Epithelial cell of esophagus (primary cell): ENCODE data around the gene AP2A2.

ENCODE experiments used
- DNase-seq: peaks from one replicate; pipeline ENCODE4 v3.0.0; 2010; ENCODE audit warnings: low read depth
- H3K4me3 ChIP-seq: 2 replicates; pipeline ENCODE4 v1.5.1; 2011; ENCODE audit warnings: mild to moderate bottlenecking, low read length, control low read depth
- CTCF ChIP-seq: IDR thresholded peaks from 2 replicates; pipeline ENCODE4 v1.5.1; 2011; ENCODE audit warnings: low read depth, mild to moderate bottlenecking, low read length, control low read depth, inconsistent platforms; ENCODE audit not compliant: insufficient read depth; ENCODE audit errors: missing control alignments

The AP2A2 gene

GRCh38 chr11:951507-951906 lies 25.8 kb downstream of the AP2A2 start:
- H3K4me3 ChIP-seq = no peak overlapping the region
- TF ChIP-seq CTCF = no peak
- DNase-seq = no peak

DNA sequence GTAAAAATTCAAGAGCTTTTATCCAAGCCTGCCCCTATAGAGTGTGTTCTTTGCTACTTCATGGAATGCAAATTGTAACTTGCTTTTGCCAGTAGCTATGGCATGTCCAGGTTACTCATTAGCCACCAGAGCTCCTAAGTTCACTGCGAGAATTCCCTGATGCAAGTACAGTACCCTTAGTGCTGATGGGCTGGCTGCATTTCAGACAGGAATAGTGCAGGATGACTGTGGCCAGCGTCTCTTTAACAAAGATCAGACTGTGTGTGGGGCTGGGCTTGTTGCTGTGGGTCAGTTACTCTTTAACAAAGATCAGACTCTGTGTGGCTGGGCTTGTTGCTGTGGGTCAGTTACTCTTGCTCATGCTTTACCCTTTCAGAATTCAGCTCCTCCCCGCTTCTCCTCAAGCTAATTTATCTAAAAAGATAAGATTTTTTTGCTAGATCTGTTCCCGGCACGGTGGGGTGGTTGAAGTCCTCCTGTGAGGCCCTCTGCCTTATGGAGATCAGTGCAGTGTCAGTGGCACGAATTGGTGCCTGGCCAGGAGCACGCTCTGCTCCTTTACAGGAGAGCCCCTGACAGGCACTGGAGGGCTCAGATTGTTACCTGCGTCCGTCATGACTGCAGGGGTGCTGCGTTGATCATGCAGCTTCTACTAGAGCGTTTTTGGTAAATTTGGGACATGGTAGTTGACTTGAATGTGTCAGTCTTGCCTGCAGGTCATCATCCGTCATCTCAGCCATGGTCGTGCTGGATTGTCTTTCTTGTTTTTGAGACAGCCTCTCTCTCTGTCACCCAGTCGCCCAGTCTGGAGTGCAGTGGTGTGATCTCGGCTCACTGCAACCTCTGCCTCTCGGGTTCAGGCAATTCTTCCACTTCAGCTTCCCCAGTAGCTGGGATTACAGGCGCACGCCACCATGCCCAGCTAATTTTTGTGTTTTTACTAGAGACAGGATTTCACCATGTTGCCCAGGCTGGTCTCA lies 27.0 kb downstream of the AP2A2 start:
- H3K4me3 ChIP-seq = no peak overlapping the region
- no peak for DNase-seq
- no peak for TF ChIP-seq CTCF

- DNase-seq = no peak
- H3K4me3 ChIP-seq = no peak overlapping the region
- TF ChIP-seq CTCF = no peak
Measured at GRCh38 chr11:953512-953911, 27.8 kb downstream of the AP2A2 start.

GRCh38 chr11:954392-955153 lies 28.9 kb downstream of the AP2A2 start:
- H3K4me3 ChIP-seq = no peak overlapping the region
- TF ChIP-seq CTCF = no peak
- no peak for DNase-seq

- peak; percentile 50 for DNase-seq
- no peak for TF ChIP-seq CTCF
- no peak overlapping the region for H3K4me3 ChIP-seq
Measured at GRCh38 chr11:955154-956063, 29.7 kb downstream of the AP2A2 start.

DNA sequence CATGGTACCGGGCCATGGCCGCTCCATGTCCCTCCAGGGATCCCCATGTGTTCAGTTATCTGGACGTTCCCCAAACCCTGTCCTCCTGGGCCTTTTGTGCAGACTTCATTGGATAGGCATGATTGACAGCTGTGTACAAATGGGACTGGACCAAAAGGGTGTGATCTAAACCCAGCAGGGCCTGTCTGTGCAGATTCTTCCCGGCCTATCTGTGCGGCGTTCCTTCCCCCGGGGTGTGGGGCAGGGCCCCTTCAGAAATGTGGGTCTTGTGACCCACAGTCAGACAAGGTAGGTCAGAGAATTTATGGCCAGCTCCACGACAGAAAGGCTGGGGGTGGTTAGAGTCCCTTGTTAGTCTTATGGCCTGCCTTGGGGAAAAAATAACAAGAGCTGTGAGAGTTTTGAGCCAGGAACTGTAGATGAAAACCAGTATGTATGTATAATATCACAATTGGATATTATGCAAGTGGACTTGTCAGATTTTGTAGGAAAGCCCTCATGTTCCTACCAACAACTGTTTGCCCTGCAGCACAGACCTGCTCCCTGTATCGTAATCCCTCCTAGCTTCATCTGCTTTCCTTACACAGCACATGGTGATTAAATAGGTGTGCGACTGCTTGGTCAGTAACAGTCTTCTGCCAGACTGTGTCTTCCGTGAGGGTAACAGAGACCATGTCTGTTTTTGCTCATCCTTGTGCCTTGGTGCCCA lies 31.7 kb downstream of the AP2A2 start:
- peak; percentile 52 for DNase-seq
- H3K4me3 ChIP-seq = no peak overlapping the region
- TF ChIP-seq CTCF = no peak
